SJCRH30 (cell line): ENCODE measurements around the gene ASXL1. TPM values are rescaled to one million over a fixed set of nuclear protein-coding genes. Genes with fewer than 3 reads are reported as not detected.
A peak's percentile ranks its signal among the peaks of the same experiment; 100 is the strongest.

Experiments used
- DNase-seq, 2 experiments: peaks; one replicate each; pipeline ENCODE4 v3.0.0-alpha.2; 2015 to 2020
- H3K27ac ChIP-seq: fragments of 250-450 bp; sonication (Bioruptor Pico); 2 replicates; pipeline ENCODE4 v1.5.1; 2020; ENCODE audit warnings: mild to moderate bottlenecking, moderate library complexity
- H3K27me3 ChIP-seq: fragments of 250-450 bp; sonication (Bioruptor Pico); 2 replicates; pipeline ENCODE4 v1.5.1; 2020; ENCODE audit warnings: mild to moderate bottlenecking, moderate library complexity
- H3K36me3 ChIP-seq: fragments of 250-450 bp; sonication (Bioruptor Pico); 2 replicates; pipeline ENCODE4 v1.5.1; 2020; ENCODE audit warnings: mild to moderate bottlenecking, moderate library complexity
- H3K4me1 ChIP-seq: fragments of 250-450 bp; sonication (Bioruptor Pico); 2 replicates; pipeline ENCODE4 v1.5.1; 2020; ENCODE audit warnings: mild to moderate bottlenecking, moderate library complexity
- H3K4me3 ChIP-seq: fragments of 250-450 bp; sonication (Bioruptor Pico); 2 replicates; pipeline ENCODE4 v1.5.1; 2020; ENCODE audit warnings: mild to moderate bottlenecking, moderate library complexity
- H3K9me3 ChIP-seq: fragments of 250-450 bp; sonication (Bioruptor Pico); replicated peaks from 2 replicates; pipeline ENCODE4 v1.5.1; 2020; ENCODE audit warnings: mild to moderate bottlenecking, moderate library complexity
- total RNA-seq: library from RNA; depleted of rRNA; stranded (reverse); fragments of >200 nt; shearing (Covaris generic); gene quantifications from 2 replicates; pipeline ENCODE4 v1.2.3, GENCODE V29; 2014

The ASXL1 gene
- total RNA-seq, 1 experiment from 2014 or later = 56.0 TPM

DNA sequence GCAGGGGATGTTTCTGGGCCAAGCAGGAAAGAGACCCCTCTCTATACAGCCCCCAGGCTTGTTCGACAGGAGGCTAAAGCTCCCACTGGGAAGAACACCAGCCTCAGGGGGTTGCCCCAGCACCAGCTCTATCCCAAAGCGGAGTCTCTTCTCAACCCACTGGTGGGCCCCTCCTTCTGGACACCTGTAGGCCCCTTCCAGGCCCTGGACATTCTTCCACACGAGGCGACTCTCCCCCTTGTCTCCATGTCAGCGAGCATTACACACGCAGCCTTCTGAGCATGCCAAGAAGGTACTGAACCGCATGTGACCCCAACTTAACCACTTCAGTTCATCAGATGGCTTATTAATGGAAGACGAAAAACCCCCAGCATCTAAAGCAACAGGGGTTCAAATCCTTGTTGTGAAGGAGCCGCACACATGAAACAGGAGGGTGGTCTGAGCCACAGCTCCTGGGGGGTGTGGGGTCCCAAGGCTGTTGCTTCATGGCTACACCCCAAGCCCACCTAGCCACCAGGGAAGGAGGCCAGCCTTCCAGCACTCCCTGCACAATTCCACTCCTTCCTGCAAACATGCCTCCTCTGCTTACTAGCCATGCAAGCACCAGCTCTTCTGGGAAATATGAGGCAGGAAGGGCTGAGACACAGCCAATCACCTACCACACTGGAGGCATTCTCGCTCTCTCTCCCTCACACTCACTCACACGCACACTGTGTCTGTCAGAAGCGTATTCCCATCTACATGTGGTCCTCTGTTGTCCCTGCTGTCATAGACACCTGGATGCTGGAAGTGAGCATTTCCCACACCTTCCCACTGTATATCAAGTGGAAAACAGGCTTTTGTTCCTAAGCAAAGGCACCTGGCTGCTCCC, 122.5 kb downstream of the ASXL1 start:
- peaks cover 25% of the 10 kb centered on the region for H3K27me3 ChIP-seq
- DNase-seq = no peak
- no peak overlapping the region for H3K4me3 ChIP-seq
- peaks cover 15% of the 10 kb centered on the region for H3K4me1 ChIP-seq
- H3K27ac ChIP-seq = no peak overlapping the region
- no peaks in the 10 kb centered on the region for H3K36me3 ChIP-seq
- no peaks in the 10 kb centered on the region for H3K9me3 ChIP-seq

DNA sequence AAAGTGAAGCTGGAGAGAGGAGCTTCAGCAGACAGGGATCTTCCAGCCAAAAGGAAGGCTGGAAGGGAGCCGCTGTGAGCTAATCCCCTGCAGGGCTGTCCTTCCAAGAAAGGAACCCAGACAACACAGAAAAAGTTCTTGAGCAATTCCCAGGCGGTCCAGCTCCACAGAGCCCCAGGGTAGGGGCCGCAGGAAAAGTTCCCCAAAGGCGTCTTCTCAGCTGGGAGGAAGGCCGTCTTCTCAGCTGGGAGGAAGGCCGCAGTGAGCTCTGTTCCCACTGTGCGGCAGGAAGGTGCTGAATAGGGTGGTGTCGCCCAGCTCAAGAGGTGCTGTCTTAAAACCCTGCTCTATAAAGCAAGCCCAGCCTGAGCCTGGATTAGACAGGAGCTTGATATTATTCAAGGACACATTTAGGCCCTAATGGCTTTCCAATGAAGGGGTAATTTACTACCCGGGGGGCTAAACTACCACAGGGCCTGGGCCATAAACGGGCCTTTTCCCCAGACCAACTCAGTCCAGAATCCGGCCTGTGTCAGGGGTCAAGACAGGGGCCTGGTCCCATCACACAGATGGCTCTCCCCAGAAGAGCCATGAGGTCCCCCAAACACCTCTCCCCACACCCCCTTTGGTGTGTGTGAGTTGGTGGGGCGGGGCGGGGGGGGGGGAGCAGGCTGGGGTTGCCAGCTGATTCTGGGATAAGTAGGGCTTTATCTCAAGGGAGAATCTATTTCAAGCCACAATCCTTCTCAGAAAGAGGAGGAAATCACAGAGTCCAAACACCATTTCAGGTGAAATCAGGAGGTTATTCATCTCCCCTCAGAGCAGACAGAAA, 123.4 kb downstream of the ASXL1 start:
- Histone ChIP-seq H3K4me3 (no peak overlapping the region), H3K27ac (no peak overlapping the region)
- no peak for DNase-seq

DNA sequence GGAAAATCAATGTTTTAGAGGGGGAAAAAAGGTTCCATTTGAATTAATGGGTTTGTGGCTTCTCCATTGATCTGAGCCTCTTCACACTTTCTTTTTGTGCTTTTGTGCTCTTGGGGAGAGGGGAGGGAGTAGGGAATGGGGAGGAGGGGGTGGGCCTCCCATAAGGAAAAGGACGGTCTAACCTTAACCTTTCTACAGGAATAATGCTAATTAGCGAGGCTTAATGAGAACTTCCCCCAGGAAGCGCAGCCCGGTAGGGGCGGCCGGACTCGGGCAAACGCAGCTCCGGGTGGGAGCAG, 124.0 kb downstream of the ASXL1 start:
- Histone ChIP-seq H3K4me3 (peak overlapping the region; percentile 60), H3K9me3 (no peaks in the 10 kb centered on the region), H3K27ac (no peak overlapping the region), H3K36me3 (no peaks in the 10 kb centered on the region), H3K27me3 (peaks cover 33% of the 10 kb centered on the region), H3K4me1 (peaks cover 4% of the 10 kb centered on the region)
- DNase-seq = no peak

More for the DNA sequence above, 123.4 kb downstream of the ASXL1 start:
- H3K27me3 ChIP-seq = peaks cover 33% of the 10 kb centered on the region
- peaks cover 10% of the 10 kb centered on the region for H3K4me1 ChIP-seq
- H3K9me3 ChIP-seq = no peaks in the 10 kb centered on the region
- H3K36me3 ChIP-seq = no peaks in the 10 kb centered on the region

DNA sequence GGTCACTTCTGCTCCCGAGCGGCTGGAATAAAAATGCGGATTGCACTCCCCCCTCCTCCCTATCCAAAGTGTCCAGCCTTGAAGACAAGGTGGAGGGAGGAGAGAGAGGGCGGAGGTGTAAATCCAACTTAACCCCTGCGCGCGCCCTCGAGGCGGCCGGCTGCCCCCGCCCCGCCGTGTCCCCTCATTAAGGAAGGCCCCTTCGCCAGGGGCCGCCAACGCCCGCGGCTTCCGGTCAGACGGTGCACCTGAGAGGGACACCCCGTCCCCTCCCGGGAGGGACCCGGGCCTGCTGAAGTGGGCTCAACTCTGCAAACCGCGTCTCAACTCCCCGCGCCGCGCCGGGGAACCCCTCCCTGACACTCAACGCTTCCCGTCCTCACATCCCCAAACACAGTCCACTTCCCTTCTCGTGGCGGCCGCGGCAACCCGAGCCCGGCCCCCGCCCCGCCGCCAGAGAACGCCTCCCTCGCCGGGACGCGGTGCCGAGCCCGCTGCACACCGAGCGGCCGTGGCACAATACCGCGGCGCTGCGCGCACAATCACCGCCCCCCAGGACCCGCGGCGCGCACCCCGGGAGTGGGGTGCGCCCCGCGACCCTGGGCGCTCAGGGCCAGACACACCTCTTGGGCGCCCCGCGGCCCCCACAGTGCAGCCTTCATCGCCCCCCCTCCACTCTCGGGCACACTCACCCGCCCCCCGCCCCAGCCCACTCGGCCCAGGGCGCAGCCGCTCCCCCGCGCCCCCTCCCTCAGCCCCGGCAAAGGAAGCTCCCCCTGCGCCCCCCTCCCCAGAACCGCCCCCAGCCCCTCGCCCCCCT, 124.5 kb downstream of the ASXL1 start:
- Histone ChIP-seq H3K4me1 (no peaks in the 10 kb centered on the region), H3K27ac (no peak overlapping the region), H3K36me3 (no peaks in the 10 kb centered on the region), H3K9me3 (no peaks in the 10 kb centered on the region), H3K27me3 (peaks cover 33% of the 10 kb centered on the region), H3K4me3 (peak overlapping the region; percentile 60)
- DNase-seq = peak in 1 of 2 experiments; percentile 48

DNA sequence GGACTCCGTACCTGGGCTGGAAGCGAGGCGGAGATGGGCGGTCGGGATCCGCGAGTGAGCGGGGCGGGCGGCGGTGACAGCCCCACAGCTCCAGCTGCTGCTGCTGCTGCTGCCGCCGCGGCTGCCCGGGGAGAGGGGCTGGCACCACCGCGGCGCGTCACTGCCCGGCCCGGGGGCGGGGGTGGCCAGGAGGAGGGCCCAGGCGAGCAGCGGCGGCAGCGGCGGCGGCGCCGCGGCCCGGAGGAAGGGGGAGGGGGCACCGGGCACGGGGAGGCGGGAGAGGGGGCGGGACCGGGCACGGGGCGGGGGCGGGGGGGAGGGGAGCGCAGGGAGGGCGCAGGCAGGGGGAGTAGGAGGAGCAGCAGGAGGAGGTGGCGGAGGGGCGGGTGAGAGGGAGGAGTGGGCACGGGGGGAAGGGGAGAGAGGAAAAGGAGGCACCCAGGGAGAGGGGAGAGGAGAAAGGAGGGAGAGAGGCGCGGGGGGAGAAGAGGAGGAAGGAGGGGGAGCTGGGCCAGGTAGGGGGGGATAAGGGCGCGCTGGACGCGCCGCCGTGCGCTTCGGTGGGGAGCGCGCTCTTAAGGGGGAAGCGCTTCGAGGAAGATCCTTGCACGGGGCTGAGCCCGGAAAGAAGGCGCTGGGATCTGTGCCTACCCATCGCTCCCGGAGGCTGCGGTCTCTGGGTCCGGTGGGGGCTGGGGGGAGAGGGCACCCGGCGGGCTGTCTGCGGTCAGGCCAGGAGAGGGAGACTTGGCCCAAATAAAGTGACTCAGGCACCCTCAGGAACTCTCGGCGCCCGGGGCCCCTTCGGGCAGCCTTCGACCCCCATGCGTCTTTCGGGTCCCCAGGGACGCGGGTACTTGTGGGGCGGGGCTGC, 125.5 kb downstream of the ASXL1 start:
- Histone ChIP-seq H3K36me3 (no peaks in the 10 kb centered on the region), H3K4me1 (no peaks in the 10 kb centered on the region), H3K27ac (no peak overlapping the region), H3K9me3 (no peaks in the 10 kb centered on the region), H3K4me3 (peak overlapping the region; percentile 64), H3K27me3 (peaks cover 33% of the 10 kb centered on the region)
- peak; percentile 65 to 66 for DNase-seq

DNA sequence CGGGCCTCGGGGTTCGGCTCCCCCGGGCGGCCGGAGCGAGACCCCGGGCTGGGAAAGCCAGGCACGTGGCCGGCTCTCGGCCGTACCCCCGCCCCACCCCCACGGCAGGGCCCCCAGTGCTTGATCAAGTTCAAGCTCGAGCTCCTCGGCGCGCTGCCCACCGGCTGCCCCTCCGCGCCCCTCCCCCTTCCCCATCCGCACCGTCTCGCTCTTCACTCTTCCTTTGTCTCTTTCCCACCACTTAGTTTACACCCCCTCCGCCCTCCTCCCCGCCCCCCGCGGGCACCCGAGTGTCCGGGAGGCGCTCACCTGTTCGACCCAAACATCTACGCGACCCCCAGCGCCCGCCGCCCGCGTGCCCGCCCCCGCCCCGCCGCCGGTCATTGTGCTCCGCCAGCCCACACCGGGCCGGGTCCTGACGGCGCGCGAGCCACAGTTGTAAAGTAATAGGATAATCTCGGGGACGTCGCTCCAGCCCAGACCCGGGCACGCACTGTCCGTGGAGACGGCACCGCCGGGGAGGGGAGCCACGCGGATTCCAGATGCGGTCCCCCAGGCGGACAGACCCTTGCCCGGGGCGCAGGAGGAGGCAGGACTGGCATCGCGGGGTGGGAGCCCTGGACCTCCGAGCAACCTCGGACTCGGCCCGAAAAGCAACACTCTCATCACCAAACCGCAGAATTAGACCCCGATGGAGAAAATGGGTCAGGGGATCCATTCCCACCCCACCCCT, 126.3 kb downstream of the ASXL1 start:
- Histone ChIP-seq H3K9me3 (no peaks in the 10 kb centered on the region), H3K4me1 (no peaks in the 10 kb centered on the region), H3K27ac (no peak overlapping the region), H3K4me3 (peak overlapping the region; percentile 64), H3K36me3 (no peaks in the 10 kb centered on the region), H3K27me3 (peaks cover 33% of the 10 kb centered on the region)
- DNase-seq = peak; percentile 49 to 51

DNA sequence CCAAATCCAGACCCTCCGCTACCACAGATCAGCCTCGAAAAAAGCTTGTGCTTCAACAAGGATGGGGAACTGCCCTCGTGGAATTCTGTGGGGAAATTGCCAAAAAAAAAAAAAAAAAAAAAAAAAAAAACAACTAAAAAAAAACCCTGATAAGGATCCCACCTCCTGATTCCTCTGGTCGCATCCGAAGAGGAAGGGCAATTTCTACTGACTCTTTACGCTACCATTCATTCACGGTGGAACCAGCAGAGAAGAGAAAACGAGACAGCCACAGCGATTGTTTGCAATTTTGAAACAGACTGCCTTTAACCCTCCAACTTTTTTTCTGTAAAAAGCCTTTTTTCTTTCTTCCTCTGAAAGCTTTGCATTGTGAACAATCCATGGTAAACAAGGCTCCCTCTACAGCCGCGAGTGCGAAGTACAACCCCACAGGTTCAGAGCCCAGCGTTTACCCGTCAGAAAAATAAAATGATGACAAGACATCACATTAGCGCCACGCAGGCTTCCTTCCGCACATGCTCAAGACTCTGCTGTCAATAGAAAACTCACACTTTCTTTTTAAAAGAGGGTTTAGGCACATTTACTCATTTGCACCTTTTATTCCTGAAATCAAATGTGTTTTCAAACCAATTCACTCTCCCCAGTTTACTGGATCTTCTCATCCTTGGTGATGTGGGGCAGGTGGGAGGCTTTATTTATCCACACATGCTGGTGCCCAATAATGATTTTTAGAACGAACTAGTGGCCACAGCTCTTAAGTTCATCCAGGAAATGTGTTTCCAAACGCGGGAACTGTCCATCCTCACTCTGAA, 127.0 kb downstream of the ASXL1 start:
- no peaks in the 10 kb centered on the region for H3K9me3 ChIP-seq
- no peak overlapping the region for H3K27ac ChIP-seq
- no peaks in the 10 kb centered on the region for H3K4me1 ChIP-seq
- peak overlapping the region; percentile 64 for H3K4me3 ChIP-seq
- no peaks in the 10 kb centered on the region for H3K36me3 ChIP-seq
- peaks cover 32% of the 10 kb centered on the region for H3K27me3 ChIP-seq
- DNase-seq = peak; percentile 63 to 83

DNA sequence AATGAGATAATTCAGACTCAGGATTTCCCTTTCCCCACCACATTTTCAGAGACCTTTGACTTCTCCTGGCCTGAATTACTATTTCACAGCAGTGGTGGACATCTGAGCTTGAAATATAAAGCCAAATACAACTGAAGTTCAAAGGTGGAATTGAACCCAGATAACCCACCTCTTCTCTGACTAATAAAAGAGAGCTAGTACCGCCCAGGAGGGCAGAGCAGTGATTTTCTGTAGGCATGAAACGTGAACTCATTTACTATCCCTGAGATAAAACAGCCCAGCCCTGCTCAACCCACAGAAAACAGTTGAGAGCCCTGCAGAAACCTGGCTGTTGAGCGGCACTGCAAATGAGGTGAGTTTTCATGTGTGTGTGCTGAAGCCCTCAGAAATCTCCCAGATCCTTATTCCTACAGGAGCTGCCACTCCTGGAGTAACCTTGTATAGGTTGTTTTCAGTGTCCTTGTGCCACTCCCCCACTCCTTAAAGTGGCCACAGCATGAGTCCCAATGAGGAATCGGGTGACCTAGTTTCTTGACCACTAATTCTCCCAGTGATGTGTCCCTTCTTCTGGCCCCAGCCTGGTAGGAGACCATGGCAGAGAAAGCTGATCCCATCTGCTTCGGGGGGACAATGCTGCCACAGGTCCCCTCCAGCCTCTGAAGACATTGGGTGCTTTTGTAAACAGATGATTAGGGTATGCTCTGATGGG, 127.8 kb downstream of the ASXL1 start:
- Histone ChIP-seq H3K4me1 (no peaks in the 10 kb centered on the region), H3K4me3 (no peak overlapping the region), H3K27me3 (peaks cover 25% of the 10 kb centered on the region), H3K9me3 (no peaks in the 10 kb centered on the region), H3K36me3 (no peaks in the 10 kb centered on the region), H3K27ac (no peak overlapping the region)
- DNase-seq = no peak

DNA sequence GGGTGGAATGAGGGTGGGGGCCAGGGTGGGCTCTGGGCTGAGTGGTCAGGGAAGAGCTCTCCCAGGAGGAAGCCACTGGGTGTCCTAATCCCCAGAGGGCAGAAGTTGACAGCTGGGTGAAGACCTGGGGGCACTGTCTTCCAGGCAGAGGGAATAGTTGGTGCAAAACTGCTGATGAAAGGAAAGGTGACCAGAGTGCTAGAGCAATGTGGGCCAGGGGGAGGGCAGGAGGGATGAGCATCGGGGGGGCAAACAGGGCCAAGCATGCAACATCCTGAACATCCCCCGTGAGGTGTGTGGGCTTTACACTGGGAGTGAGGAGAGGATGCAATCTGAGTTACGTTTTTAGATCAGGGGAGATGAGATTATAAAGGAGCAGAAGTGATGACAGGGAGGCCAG, 129.2 kb downstream of the ASXL1 start:
- DNase-seq = no peak
- H3K4me1 ChIP-seq = no peaks in the 10 kb centered on the region
- H3K9me3 ChIP-seq = no peaks in the 10 kb centered on the region
- H3K4me3 ChIP-seq = no peak overlapping the region
- H3K27ac ChIP-seq = no peak overlapping the region
- peaks cover 13% of the 10 kb centered on the region for H3K27me3 ChIP-seq
- no peaks in the 10 kb centered on the region for H3K36me3 ChIP-seq

DNA sequence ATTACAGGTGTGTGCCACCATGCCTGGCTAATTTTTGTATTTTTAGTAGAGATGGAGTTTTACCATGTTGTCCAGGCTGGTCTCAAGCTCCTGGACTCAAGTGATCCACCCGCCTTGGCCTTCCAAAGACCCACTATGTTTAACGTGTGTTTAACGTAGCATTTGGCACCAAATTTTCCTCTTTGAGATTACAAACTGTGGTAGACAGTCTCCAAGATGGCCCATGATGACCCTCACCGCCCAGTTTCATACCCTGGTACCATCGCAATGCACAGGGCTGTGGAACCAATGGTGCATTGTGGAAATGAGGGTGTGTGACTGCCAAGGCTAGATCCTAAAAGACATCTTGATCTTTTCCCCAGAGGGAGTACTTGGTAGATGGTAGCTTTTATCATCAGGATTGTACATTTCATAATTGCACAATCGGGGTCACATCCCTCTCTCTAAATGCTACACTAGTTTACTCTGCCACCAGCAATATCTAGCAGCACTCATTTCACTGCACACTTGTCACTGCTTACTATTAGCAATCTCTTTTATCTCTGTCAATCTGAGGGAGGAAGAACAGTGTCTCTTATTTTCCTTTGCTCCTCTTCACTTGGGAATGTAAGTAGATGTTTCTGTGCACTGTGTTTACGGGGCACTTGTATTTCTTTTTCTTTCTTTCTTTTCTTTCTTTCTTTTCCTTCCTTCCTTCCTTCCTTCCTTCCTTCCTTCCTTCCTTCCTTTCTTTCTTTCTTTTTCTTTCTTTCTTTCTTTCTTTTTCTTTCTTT, 130.1 kb downstream of the ASXL1 start:
- no peak for DNase-seq
- Histone ChIP-seq H3K27me3 (peaks cover 11% of the 10 kb centered on the region; the same call in 1 of the 2 replicates), H3K4me3 (no peak overlapping the region), H3K9me3 (no peaks in the 10 kb centered on the region), H3K36me3 (no peaks in the 10 kb centered on the region), H3K27ac (no peak overlapping the region), H3K4me1 (no peaks in the 10 kb centered on the region)
